Stimulated activated CD8-positive, alpha-beta memory T cell treated with anti-CD3 and anti-CD28 coated beads, Interleukin-2, amount 100 ng/mL, for 1 hour (primary cell): ENCODE results near the gene PRKCE.

Experiments
- DNase-seq, 2 donors: peaks; one replicate each; pipeline ENCODE4 v3.0.0-alpha.2; 2020; ENCODE audit warnings: low read depth in 2 of 2

PRKCE gene

GRCh38 chr2:46072101-46072820 is 420.8 kb downstream of the PRKCE start:
- DNase-seq, result no peak

- DNase-seq, result no peak
Observed at GRCh38 chr2:46073540-46074046, 422.1 kb downstream of the PRKCE start.

- DNase-seq, result no peak
Observed at GRCh38 chr2:46074501-46074900, 423.0 kb downstream of the PRKCE start.

GRCh38 chr2:46075848-46076247 is 424.4 kb downstream of the PRKCE start:
- no peak for DNase-seq

- DNase-seq, result no peak
Observed at GRCh38 chr2:46076251-46076650, 424.8 kb downstream of the PRKCE start.

GRCh38 chr2:46076875-46077274 is 425.4 kb downstream of the PRKCE start:
- DNase-seq, result no peak

- no peak for DNase-seq
Observed at GRCh38 chr2:46077522-46078107, 426.1 kb downstream of the PRKCE start.

- DNase-seq, result no peak
Observed at GRCh38 chr2:46079985-46080560, 428.6 kb downstream of the PRKCE start.

GRCh38 chr2:46082531-46083485 is 431.3 kb downstream of the PRKCE start:
- DNase-seq, result no peak

- no peak for DNase-seq
Observed at GRCh38 chr2:46086578-46087070, 435.1 kb downstream of the PRKCE start.

- DNase-seq, result no peak
Observed at GRCh38 chr2:46087492-46087891, 436.0 kb downstream of the PRKCE start.

GRCh38 chr2:46091004-46091403 is 439.5 kb downstream of the PRKCE start:
- DNase-seq, result no peak

GRCh38 chr2:46091961-46092667 is 440.6 kb downstream of the PRKCE start:
- DNase-seq, result no peak

GRCh38 chr2:46094689-46095088 is 443.2 kb downstream of the PRKCE start:
- no peak for DNase-seq

- DNase-seq, result no peak
Observed at GRCh38 chr2:46095830-46096229, 444.4 kb downstream of the PRKCE start.

- DNase-seq, result no peak
Observed at GRCh38 chr2:46096260-46096659, 444.8 kb downstream of the PRKCE start.

- no peak for DNase-seq
Observed at GRCh38 chr2:46097714-46098480, 446.4 kb downstream of the PRKCE start.

GRCh38 chr2:46098621-46099062 is 447.2 kb downstream of the PRKCE start:
- DNase-seq, result no peak

GRCh38 chr2:46101557-46102220 is 450.2 kb downstream of the PRKCE start:
- DNase-seq, result no peak

GRCh38 chr2:46106690-46107089 is 455.2 kb downstream of the PRKCE start:
- no peak for DNase-seq
